Pancreas (tissue), 10 donors: Measurements from ENCODE around the gene ANP32A. TPM values are rescaled to one million over a fixed set of nuclear protein-coding genes. Genes with fewer than 3 reads are reported as not detected.

Source experiments
- ATAC-seq, 4 donors: fragments of 200-7000 bp; cut with Tn5 transposase; one replicate each; pipeline versions ENCODE4 v1.8.0 to v1.9.1; 2020; ENCODE audit warnings: mild to moderate bottlenecking in 4 of 4, moderate library complexity in 4 of 4
- DNase-seq, 6 donors: peaks; one replicate each; pipeline ENCODE4 v3.0.0-alpha.2; 2020
- FAIRE-seq: peaks from 2 replicates; lab custom pipeline; 2012; peaks lifted over from hg19 to GRCh38; lab: Jason Lieb, UNC
- H3K27ac ChIP-seq, 4 donors: fragments of 200-600 bp; sonication (generic); 1 replicate in 3 of 4; 2 replicates in 1 of 4; pipeline versions ENCODE4 v1.5.0 to v1.8.0; 2020
- H3K27me3 ChIP-seq, 4 donors: fragments of 200-600 bp; one replicate each; pipeline ENCODE4 v1.8.0; 2021
- H3K36me3 ChIP-seq, 3 donors: fragments of 200-600 bp; sonication (generic) in 1 of 3; one replicate each; pipeline versions ENCODE4 v1.5.0 to v1.8.0; 2020 to 2021
- H3K4me1 ChIP-seq, 3 donors: fragments of 200-600 bp; one replicate each; pipeline ENCODE4 v1.8.0; 2021
- H3K4me3 ChIP-seq, 4 donors: fragments of 200-600 bp; sonication (generic) in 2 of 4; one replicate each; pipeline versions ENCODE4 v1.5.0 to v1.8.0; 2020 to 2021
- H3K9me3 ChIP-seq, 4 donors: fragments of 200-600 bp; one replicate each; pipeline ENCODE4 v1.8.0; 2021
- WGBS, 2 donors: extraction: QIAGEN DNeasy Blood & Tissue Kit; methylation state at CpG; one replicate each; pipeline ENCODE4 v1.1.7; 2013; 5-methylcytosine and 5-hydroxymethylcytosine counted together
- intact Hi-C, 3 donors: fragments of 100-400 bp; cut with DNase I; formaldehyde crosslinking; loops; one replicate each; pipeline versions ENCODE4 v1.11.1 to v1.14.2; 2022
- polyA plus RNA-seq, 2 donors: library from polyadenylated mRNA; stranded (reverse); fragments of 200-250 nt; gene quantifications; one replicate each; pipeline ENCODE4 v1.2.3, GENCODE V29; 2013
- total RNA-seq, 6 donors: library from RNA; stranded (reverse); fragmentation: NEBNext Ultra II Directional in 4 of 6; extraction: Animal tissue kit (Norgen Biotek cat#: 25700) in 4 of 6; gene quantifications; one replicate each; pipeline versions ENCODE4 v1.2.1 to v1.2.4, GENCODE V29; 2021 to 2023
- TF ChIP-seq, protein P1 (sequence below), 4 donors: fragments of 200-600 bp; sonication (generic) in 3 of 4; IDR thresholded peaks; one replicate each; pipeline versions ENCODE4 v1.5.0 to v1.8.0; 2021; ENCODE audit warnings: antibody characterized with exemption in 4 of 4
- donor health status: healthy with polysubstance abuse.
- donor health status: DM: no; HTN: no; CAD: no; lungs with moderate emphysema.
- donor health status: DM: no; HTN: no; CAD: no.
- donor health status: control.
- donor health status: control.
- donor health status: Bipolar disorder and iron deficiency.
- donor health status: DM: yes; HTN: yes; CAD: no.
- donor health status: DM: no; HTN: no; CAD: no.
- donor health status: DM: no; HTN: no; CAD: no.
- donor health status: DM: yes; HTN: yes; CAD: no.

ANP32A gene
- total and polyA plus RNA-seq, 8 donors, result 26.0 to 64.3 (median 41.3) TPM

DNA sequence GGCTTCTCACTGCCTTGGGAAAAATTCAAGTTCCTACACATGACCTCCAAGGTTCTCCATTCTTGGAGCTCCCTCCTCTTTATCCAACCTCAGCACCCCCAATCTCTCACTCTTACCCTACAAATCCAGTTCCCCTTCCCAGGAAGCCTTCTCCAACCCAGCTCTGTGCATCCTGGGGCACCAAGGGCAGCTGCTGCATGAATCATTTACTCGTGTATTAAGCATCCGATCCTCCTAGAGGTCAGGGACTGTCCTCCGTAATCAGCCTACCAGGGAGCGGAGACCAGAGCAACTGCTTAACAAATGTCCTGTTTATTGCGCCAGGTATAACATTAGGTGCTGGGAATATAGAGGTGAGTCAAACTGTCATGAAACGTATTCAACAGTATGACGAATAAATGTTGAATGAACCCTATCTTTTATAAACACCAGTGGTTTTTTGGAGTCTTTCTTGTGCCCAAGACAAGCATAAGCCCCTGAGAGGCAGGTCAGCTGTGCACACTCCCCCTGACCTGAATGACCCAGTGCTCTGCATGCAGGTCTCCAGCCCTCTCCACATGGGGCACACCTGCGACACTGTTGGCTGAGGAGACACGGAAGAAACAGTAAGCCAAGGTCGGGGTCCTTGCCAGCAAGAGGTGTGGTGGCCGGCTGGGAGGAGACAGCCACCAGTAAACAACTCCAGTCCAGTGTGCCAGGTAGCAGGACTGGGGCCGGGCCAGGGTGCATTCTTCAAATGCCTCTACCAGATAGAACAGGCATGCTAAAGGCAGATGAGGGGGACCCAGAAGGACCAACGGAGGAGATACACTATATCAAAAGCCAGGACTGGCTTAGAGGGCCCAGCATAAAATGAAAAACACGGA lies 27.6 kb downstream of the ANP32A start:
- Histone ChIP-seq H3K36me3 (no peaks in the 10 kb centered on the region), H3K9me3 (no peaks in the 10 kb centered on the region), H3K4me1 (peaks cover 50 to 72% (median 56%) of the 10 kb centered on the region in 3 donors), H3K4me3 (no peak overlapping the region), H3K27ac (peak overlapping the region; percentile 58 to 70 (median 65)), H3K27me3 (no peaks in the 10 kb centered on the region)
- intact Hi-C loops, result no loop called here
- DNase-seq (peak; percentile 82 to 95 (median 94)), FAIRE-seq (no peak), ATAC-seq (peak; percentile 83 to 91 (median 86))
- 12 to 19% methylated on average over 14 of the region's 14 CpGs for WGBS, 2 donors
- TF ChIP-seq, protein P1, sequence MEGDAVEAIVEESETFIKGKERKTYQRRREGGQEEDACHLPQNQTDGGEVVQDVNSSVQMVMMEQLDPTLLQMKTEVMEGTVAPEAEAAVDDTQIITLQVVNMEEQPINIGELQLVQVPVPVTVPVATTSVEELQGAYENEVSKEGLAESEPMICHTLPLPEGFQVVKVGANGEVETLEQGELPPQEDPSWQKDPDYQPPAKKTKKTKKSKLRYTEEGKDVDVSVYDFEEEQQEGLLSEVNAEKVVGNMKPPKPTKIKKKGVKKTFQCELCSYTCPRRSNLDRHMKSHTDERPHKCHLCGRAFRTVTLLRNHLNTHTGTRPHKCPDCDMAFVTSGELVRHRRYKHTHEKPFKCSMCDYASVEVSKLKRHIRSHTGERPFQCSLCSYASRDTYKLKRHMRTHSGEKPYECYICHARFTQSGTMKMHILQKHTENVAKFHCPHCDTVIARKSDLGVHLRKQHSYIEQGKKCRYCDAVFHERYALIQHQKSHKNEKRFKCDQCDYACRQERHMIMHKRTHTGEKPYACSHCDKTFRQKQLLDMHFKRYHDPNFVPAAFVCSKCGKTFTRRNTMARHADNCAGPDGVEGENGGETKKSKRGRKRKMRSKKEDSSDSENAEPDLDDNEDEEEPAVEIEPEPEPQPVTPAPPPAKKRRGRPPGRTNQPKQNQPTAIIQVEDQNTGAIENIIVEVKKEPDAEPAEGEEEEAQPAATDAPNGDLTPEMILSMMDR (IDR thresholded peaks at IDR 0.05), result no peak

- 82 to 86% methylated on average over 3 of the region's 3 CpGs for WGBS, 2 donors
- H3K36me3 ChIP-seq, result no peaks in the 10 kb centered on the region
- peaks cover 58 to 83% (median 60%) of the 10 kb centered on the region in 3 donors for H3K4me1 ChIP-seq
- ATAC-seq, result no peak
- FAIRE-seq, result no peak
- no peak overlapping the region for H3K4me3 ChIP-seq
- H3K9me3 ChIP-seq, result no peaks in the 10 kb centered on the region
- H3K27me3 ChIP-seq, result no peaks in the 10 kb centered on the region
- no peak for DNase-seq
- H3K27ac ChIP-seq, result peak overlapping the region in 1 of 4 donors; percentile 67
- TF ChIP-seq, protein P1 (IDR thresholded peaks at IDR 0.05), result no peak
- intact Hi-C loops, result no loop called here
Observed at GRCh38 chr15:68791431-68792283, 29.0 kb downstream of the ANP32A start.

- peaks cover 0 to 1% (median 0%) of the 10 kb centered on the region in 3 donors for H3K36me3 ChIP-seq
- peaks cover 58 to 81% (median 60%) of the 10 kb centered on the region in 3 donors for H3K4me1 ChIP-seq
- FAIRE-seq, result no peak
- H3K27me3 ChIP-seq, result no peaks in the 10 kb centered on the region
- H3K9me3 ChIP-seq, result no peaks in the 10 kb centered on the region
- ATAC-seq, result no peak
- H3K27ac ChIP-seq, result no peak overlapping the region
- TF ChIP-seq, protein P1 (IDR thresholded peaks at IDR 0.05), result no peak
- intact Hi-C loops, result no loop called here
- no peak overlapping the region for H3K4me3 ChIP-seq
- no peak for DNase-seq
- WGBS, 2 donors, result 93 to 99% methylated on average over 2 of the region's 2 CpGs
Observed at GRCh38 chr15:68790910-68791309, 29.8 kb downstream of the ANP32A start.

GRCh38 chr15:68790242-68790575 lies 30.5 kb downstream of the ANP32A start:
- intact Hi-C loops, result no loop called here
- H3K4me3 ChIP-seq, result no peak overlapping the region
- ATAC-seq (no peak), FAIRE-seq (no peak), DNase-seq (no peak)
- H3K36me3 ChIP-seq, result peaks cover 0 to 7% (median 0%) of the 10 kb centered on the region in 3 donors
- peaks cover 58 to 75% (median 60%) of the 10 kb centered on the region in 3 donors for H3K4me1 ChIP-seq
- no peaks in the 10 kb centered on the region for H3K27me3 ChIP-seq
- TF ChIP-seq, protein P1 (IDR thresholded peaks at IDR 0.05), result no peak
- H3K27ac ChIP-seq, result peak overlapping the region in 2 of 4 donors; percentile 40 to 59
- WGBS, 2 donors, result 61 to 79% methylated on average over 8 of the region's 8 CpGs
- H3K9me3 ChIP-seq, result no peaks in the 10 kb centered on the region
